HG02759 (cell line): ENCODE results near the gene ADAMTS17.

ENCODE experiments used
- ATAC-seq: cut with Tn5 transposase; IDR thresholded peaks from one replicate; pipeline ENCODE4 v1.9.1; 2021; ENCODE audit warnings: mild to moderate bottlenecking, moderate library complexity; ENCODE audit not compliant: unreplicated experiment

Gene ADAMTS17

DNA sequence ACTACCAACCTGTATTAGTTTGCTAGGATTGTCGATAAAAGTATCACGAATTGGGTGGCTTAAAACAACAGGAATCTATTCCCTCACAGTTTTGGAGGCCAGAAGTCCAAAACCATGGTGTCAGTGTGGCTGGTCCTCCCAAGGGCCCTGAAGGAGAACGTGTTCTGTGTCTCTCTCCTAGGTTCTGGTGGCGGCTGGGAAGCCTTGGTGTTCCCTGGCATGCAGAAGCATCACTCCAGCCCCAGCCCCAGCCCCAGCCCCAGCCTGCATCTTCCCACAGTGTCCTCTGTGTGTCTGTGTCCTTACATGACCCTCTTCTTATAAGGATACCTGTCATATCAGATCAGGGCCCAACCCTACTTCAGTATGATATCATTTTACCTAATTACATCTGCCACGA is 336.1 kb downstream of the ADAMTS17 start:
- no peak for ATAC-seq

DNA sequence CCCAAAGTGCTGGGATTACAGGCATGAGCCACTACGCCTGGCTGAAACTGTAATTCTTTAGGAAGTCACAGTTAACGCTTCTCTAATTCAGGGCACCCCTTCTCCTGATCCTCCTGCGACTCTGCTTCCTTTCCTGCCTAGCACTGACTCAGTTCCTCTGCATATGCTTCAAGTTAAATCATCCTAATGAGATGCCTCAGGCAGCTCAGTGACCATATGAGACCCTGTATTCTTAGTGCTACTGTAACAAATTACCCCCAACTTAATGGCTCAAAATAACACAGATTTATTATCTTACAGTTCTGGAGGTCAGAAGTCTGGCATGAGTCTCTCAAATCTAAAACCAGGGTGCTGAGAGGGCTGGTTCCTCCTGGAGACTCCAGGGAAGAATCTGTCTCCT is 336.8 kb downstream of the ADAMTS17 start:
- no peak for ATAC-seq

GRCh38 chr15:100002787-100003536 is 338.8 kb downstream of the ADAMTS17 start:
- ATAC-seq = no peak

DNA sequence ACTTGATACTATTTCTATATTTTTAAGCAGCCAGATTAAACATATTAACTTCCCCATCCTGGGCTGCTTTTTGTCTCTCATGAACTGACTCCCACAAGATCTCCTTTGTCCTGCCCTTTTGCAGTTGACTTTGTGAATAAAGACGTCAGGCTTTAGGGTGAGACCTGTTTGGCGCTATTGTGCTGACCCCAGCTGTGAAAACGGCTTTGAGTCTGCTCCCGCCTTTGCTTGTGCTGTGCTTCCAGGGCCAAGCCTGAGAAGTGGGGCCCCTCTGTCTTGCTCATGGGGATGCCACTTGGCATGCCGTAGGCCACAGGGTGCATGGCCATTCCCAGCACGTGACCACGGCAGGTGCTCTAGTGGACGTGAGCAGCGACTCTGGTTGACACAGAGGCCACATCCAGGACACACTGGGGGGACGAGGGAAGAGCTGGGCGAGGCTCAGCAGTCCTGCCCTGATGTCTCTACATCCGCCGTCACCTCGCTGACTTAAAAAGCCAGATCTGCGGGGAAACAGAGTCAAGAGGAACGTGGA is 339.6 kb downstream of the ADAMTS17 start:
- no peak for ATAC-seq

DNA sequence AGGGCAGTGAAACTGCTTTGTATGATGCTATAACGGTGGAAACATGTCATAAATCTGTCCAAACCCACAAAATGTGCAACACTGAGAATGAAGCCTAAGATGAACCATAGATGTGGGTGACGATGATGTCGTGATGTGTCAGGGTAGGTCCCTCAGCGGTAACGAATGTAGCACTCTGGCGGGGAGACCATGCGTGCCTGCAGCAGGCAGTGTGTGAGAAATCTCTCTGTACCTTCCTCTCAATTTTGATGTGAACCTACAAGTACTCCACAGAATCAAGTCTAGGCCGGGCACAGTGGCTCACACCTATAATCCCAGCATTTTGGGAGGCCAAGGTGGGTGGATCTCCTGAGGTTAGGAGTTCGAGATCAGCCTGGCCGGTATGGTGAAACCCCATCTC is 340.4 kb downstream of the ADAMTS17 start:
- ATAC-seq = no peak

- no peak for ATAC-seq
Measured at GRCh38 chr15:99999282-100000070, 342.3 kb downstream of the ADAMTS17 start.

- no peak for ATAC-seq
Measured at GRCh38 chr15:99998661-99999101, 343.1 kb downstream of the ADAMTS17 start.

GRCh38 chr15:99997112-99997651 is 344.6 kb downstream of the ADAMTS17 start:
- ATAC-seq = no peak

DNA sequence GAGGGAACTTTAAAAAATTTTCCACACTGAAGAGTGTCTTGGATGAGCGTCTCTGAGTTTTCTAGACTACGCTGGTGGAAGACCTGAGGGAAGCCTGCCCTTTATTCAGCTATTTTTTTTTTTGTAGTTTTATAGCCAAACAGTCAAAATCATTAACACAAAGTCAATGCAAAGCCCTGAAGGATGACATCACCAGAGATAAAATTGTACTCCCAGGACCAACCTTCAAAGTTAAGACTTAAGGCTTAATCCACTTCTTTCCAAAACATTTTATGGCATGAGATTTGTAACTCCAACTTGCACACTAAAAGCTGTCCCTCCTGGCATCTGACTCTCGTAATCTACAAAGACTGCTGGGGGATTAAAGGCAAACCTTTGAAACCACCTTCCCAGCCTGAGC is 345.1 kb downstream of the ADAMTS17 start:
- ATAC-seq = no peak

GRCh38 chr15:99995543-99995942 is 346.2 kb downstream of the ADAMTS17 start:
- ATAC-seq = no peak

GRCh38 chr15:99994849-99995248 is 346.9 kb downstream of the ADAMTS17 start:
- ATAC-seq = no peak

GRCh38 chr15:99993681-99994131 is 348.1 kb downstream of the ADAMTS17 start:
- no peak for ATAC-seq

DNA sequence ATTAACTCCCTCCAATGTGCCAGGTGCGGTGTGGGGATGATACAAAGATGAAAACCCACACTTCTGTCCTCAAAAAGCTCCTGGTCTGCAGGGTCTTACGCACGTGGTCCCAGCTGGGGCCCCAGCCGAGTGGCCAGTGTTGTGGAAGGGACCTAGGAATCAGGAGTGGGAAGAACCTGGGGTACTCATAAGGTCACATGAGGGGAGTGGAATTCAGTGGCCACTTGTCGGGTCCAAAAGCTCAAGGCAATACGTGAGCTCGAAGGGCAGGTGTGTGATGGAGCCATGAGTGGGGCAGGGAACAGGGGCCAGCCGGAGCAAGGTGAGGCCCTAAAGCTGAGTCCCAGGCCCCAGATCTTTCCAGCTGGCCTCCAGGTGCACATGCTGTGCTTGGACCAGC is 348.5 kb downstream of the ADAMTS17 start:
- ATAC-seq = no peak

- no peak for ATAC-seq
Measured at GRCh38 chr15:99992611-99993231, 349.1 kb downstream of the ADAMTS17 start.

GRCh38 chr15:99989095-99989494 is 352.7 kb downstream of the ADAMTS17 start:
- no peak for ATAC-seq

DNA sequence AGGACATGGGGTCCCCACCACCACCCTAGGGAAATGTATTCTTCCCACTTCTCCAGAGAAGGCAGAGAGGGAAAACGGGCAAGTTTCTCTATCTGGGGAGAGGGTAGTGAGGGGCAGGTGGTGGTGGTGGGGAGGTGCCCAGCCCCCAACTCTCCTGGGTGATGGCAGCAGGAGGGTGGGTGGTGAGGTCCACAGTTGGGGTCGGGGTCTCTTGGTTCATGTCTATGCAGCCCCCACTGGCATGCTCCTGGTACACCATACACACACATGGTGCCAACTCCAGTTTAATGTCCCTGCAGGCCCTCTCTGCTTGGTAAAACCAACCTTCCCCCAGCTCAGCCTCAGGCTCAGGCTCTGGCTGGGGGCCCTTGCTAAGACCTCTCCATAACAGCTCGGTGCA is 354.1 kb downstream of the ADAMTS17 start:
- ATAC-seq = no peak

GRCh38 chr15:99987119-99987506 is 354.7 kb downstream of the ADAMTS17 start:
- no peak for ATAC-seq

DNA sequence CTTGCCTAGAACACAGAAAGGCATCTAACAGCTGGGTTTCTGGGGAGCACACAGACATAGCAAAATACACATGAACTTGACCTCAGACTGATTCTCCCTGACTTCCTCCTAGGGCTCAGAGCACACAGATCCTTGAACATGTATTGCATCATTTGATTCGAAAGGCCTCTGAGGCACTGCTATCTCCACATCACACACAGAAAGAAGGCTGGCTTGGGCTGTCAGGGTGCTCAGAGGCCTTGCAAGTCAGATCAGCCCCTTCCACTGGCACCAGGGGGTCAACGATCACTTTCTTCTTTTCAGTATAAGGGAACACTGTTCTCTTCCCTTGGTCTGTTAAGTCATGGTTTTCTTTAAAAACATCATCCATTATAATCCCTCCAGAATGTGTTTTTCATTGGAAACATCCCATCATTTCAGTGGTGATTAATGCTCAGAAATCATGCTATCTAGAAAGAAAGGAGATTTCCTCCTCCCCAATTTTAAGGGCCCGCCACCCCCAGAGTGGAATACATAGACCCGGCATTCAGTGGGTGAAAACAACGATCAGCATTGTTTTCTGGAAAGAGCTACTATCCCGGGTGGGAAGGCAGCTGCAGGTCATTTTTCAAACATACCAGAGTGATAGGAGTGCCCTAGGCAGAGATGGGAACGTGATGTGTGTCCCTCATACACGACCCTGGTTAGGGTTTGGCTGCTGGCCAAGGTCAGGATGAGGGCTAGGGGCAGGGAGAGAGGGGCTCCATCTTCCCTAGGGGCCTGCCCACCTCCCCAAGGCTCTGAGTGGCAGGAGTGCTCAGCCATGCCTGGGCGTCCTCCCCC is 355.3 kb downstream of the ADAMTS17 start:
- no peak for ATAC-seq

DNA sequence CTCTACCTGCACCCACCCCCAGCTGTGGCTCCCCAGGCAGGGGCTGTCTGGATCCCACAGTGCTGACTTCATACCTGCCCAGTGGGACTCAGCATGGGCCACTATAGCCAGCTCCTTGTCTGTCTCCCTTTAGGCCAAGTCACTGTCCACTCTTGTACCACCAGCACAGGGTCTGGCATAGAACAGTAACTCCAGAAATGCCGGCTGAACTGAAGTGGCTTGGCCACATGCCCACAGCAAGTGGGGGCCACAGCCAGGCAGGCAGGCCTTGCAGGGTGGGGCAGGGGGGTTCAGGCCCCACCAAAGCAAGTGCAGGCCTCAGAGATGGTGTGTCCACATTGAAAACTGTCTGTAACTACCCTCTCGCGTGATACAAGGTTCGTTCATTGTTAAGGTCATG is 355.9 kb downstream of the ADAMTS17 start:
- no peak for ATAC-seq

DNA sequence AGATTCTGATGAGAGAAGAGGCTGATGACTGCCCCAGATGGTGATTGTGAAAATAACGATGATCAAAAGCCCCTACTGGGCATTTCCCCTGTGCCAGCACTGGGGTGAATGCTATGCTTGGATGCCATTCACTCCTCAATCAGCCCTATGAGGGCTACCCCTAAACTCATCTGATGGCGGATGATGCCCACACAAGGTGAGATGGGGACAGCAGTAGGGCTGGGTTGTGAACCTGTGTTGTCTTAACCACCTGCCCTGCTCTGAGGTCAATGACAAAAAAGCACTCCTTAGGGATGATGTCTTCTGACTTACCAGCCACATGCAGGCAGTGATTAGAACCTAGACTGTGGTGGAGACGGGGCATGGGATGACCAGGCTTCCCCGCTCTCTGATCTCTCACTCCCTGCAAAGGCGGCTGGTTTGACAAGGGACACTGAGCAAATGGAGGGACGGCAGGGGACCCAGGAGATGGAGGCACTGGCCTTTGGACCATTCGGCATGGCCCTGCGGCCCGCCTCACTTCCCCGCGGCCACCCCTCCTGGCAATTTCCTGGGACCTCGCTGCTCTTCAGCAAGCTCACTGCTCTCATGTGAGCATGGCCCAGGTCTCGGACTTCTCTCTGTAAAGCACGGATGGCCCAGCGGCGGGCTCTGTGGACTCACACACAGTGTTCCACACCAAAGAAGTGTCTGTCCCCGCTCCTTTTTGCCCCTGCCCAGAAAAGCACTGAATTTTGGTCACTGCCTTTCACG is 357.1 kb downstream of the ADAMTS17 start:
- ATAC-seq = no peak
